Left renal cortex interstitium (tissue), 4 donors: ENCODE measurements around the gene CDC7. TPM values are rescaled to one million over a fixed set of nuclear protein-coding genes. Genes with fewer than 3 reads are reported as not detected.

Experiments
- DNase-seq, 4 donors: peaks; one replicate each; pipeline ENCODE4 v3.0.0-alpha.2; 2013; ENCODE audit warnings: low read depth in 4 of 4, low spot score in 2 of 4, missing footprints in 1 of 4
- polyA plus RNA-seq, 4 donors: library from polyadenylated mRNA; unstranded; fragments of 120-200 nt; gene quantifications; one replicate each; pipeline ENCODE4 v1.2.1, GENCODE V29; 2013; ENCODE audit not compliant: insufficient read length in 4 of 4

Gene CDC7
- polyA plus RNA-seq, 4 donors = 22.5 to 34.0 (median 27.5) TPM

GRCh38 chr1:91546301-91546581, 45.6 kb downstream of the CDC7 start:
- no peak for DNase-seq

GRCh38 chr1:91546876-91547275, 46.2 kb downstream of the CDC7 start:
- DNase-seq = no peak

GRCh38 chr1:91548376-91549040, 47.9 kb downstream of the CDC7 start:
- DNase-seq = no peak

GRCh38 chr1:91549041-91549735, 48.5 kb downstream of the CDC7 start:
- no peak for DNase-seq

GRCh38 chr1:91550961-91551360, 50.3 kb downstream of the CDC7 start:
- DNase-seq = no peak

GRCh38 chr1:91552091-91552490, 51.4 kb downstream of the CDC7 start:
- no peak for DNase-seq

GRCh38 chr1:91552596-91552995, 51.9 kb downstream of the CDC7 start:
- no peak for DNase-seq

GRCh38 chr1:91553177-91553591, 52.5 kb downstream of the CDC7 start:
- no peak for DNase-seq

GRCh38 chr1:91555074-91555730, 54.6 kb downstream of the CDC7 start:
- no peak for DNase-seq

GRCh38 chr1:91555821-91556531, 55.3 kb downstream of the CDC7 start:
- DNase-seq = no peak

- DNase-seq = no peak
Observed at GRCh38 chr1:91556556-91556955, 55.9 kb downstream of the CDC7 start.

GRCh38 chr1:91557039-91557690, 56.5 kb downstream of the CDC7 start:
- DNase-seq = no peak

- DNase-seq = no peak
Observed at GRCh38 chr1:91557826-91558225, 57.2 kb downstream of the CDC7 start.

GRCh38 chr1:91559046-91559750, 58.5 kb downstream of the CDC7 start:
- no peak for DNase-seq

GRCh38 chr1:91559838-91560565, 59.4 kb downstream of the CDC7 start:
- no peak for DNase-seq

GRCh38 chr1:91564888-91565701, 64.4 kb downstream of the CDC7 start:
- no peak for DNase-seq

- DNase-seq = no peak
Observed at GRCh38 chr1:91567583-91567982, 66.9 kb downstream of the CDC7 start.

GRCh38 chr1:91568261-91568660, 67.6 kb downstream of the CDC7 start:
- DNase-seq = no peak
